HepG2 (cell line): ENCODE results near the gene JUND. TPM values are rescaled to one million over a fixed set of nuclear protein-coding genes. Genes with fewer than 3 reads are reported as not detected.

Source experiments
- CHD2 ChIP-seq: IDR thresholded peaks from 2 replicates; pipeline ENCODE4 v1.6.1; 2011; ENCODE audit warnings: low read depth, low read length, improper control_type of control experiment
- FOXM1 ChIP-seq: sonication (generic); formaldehyde crosslinking; IDR thresholded peaks from 2 replicates; pipeline ENCODE4 v1.5.0; 2020; ENCODE audit warnings: missing genetic modification reagents
- GFI1 ChIP-seq: sonication (generic); formaldehyde crosslinking; IDR thresholded peaks from 2 replicates; pipeline ENCODE4 v1.5.0; 2020; ENCODE audit warnings: missing genetic modification reagents, mild to moderate bottlenecking, borderline replicate concordance
- HNRNPK ChIP-seq: fragments of 200-400 bp; formaldehyde crosslinking; IDR thresholded peaks from 2 replicates; pipeline ENCODE4 v1.6.1; 2018; ENCODE audit warnings: low read length, low read depth, moderate library complexity, mild to moderate bottlenecking; ENCODE audit not compliant: poor library complexity, severe bottlenecking
- MAFK ChIP-seq, 2 experiments: IDR thresholded peaks in 1 of 2; conservative IDR thresholded peaks in 1 of 2; 2 replicates each; pipeline ENCODE4 v1.6.1; 2011; ENCODE audit warnings: improper control_type of control experiment in 2 of 2, low read length in 2 of 2
- MEF2D ChIP-seq: sonication (generic); formaldehyde crosslinking; IDR thresholded peaks from 2 replicates; pipeline ENCODE4 v1.5.1; 2020; ENCODE audit warnings: mild to moderate bottlenecking, missing genetic modification reagents
- NCOR1 ChIP-seq: fragments of 200-600 bp; sonication (generic); IDR thresholded peaks from 2 replicates; pipeline ENCODE4 v1.7.0; 2017; ENCODE audit warnings: antibody characterized with exemption, low read length, borderline replicate concordance
- PHF20 ChIP-seq: sonication (generic); formaldehyde crosslinking; IDR thresholded peaks from 2 replicates; pipeline ENCODE4 v1.5.0; 2020; ENCODE audit warnings: mild to moderate bottlenecking, missing genetic modification reagents
- RELA ChIP-seq: sonication (generic); formaldehyde crosslinking; IDR thresholded peaks from 2 replicates; pipeline ENCODE4 v1.4.0; 2020; ENCODE audit warnings: missing genetic modification reagents
- RFX5 ChIP-seq: IDR thresholded peaks from 2 replicates; pipeline ENCODE4 v1.6.1; 2011; ENCODE audit warnings: low read depth, low read length, improper control_type of control experiment
- SMARCC2 ChIP-seq: fragments of 450-650 bp; IDR thresholded peaks from 2 replicates; pipeline ENCODE4 v1.6.1; 2017; ENCODE audit warnings: antibody characterized with exemption, mild to moderate bottlenecking
- ZNF234 ChIP-seq: sonication (generic); formaldehyde crosslinking; conservative IDR thresholded peaks from 2 replicates; pipeline ENCODE4 v1.5.1; 2020; ENCODE audit warnings: mild to moderate bottlenecking, missing genetic modification reagents
- polyA plus RNA-seq, 8 experiments: library from polyadenylated mRNA; depleted of rRNA in 3 of 8; stranded (reverse) in 7 of 8; unstranded in 1 of 8; fragments of >200 nt; fragmentation: Illumina TruSeq in 4 of 8; extraction: Trizol in 4 of 8; gene quantifications; 2 replicates each; pipeline versions ENCODE4 v1.2.1 to v1.2.3, GENCODE V29; 2011 to 2016; ENCODE audit warnings: low read depth in 4 of 8, missing spikeins in 1 of 8, mixed read lengths in 1 of 8; ENCODE audit not compliant: insufficient read depth in 1 of 8
- total RNA-seq, 5 experiments: library from RNA; depleted of rRNA; stranded (reverse); fragments of >200 nt; fragmentation: Illumina TruSeq; extraction: Trizol; gene quantifications; 2 replicates each; pipeline ENCODE4 v1.2.3, GENCODE V29; 2016; ENCODE audit warnings: low read depth in 1 of 5
- TF ChIP-seq, protein P1 (sequence below): sonication (generic); formaldehyde crosslinking; IDR thresholded peaks from 2 replicates; pipeline ENCODE4 v1.9.0; 2022; ENCODE audit warnings: missing genetic modification reagents, mild to moderate bottlenecking, borderline replicate concordance
- TF ChIP-seq, protein P2 (sequence below): sonication (generic); formaldehyde crosslinking; IDR thresholded peaks from 2 replicates; pipeline ENCODE4 v1.4.0; 2020; ENCODE audit warnings: mild to moderate bottlenecking, missing genetic modification reagents
- TF ChIP-seq, protein P3 (sequence below): sonication (generic); formaldehyde crosslinking; IDR thresholded peaks from 2 replicates; pipeline ENCODE4 v1.4.0; 2020; ENCODE audit warnings: low read depth, missing genetic modification reagents
- TF ChIP-seq, protein P4 (sequence below): sonication (generic); formaldehyde crosslinking; IDR thresholded peaks from 2 replicates; pipeline ENCODE4 v1.5.0; 2020; ENCODE audit warnings: mild to moderate bottlenecking, missing genetic modification reagents, borderline replicate concordance
- TF ChIP-seq, protein P5 (sequence below): sonication (generic); formaldehyde crosslinking; conservative IDR thresholded peaks from 2 replicates; pipeline ENCODE4 v1.8.1; 2023; ENCODE audit warnings: missing genetic modification reagents

The JUND gene
- total and polyA plus RNA-seq, 2 of the 13 experiments (the other 11 are each of a cell fraction or from before 2014, with no cell fraction given): 41.2 to 59.8 TPM

DNA sequence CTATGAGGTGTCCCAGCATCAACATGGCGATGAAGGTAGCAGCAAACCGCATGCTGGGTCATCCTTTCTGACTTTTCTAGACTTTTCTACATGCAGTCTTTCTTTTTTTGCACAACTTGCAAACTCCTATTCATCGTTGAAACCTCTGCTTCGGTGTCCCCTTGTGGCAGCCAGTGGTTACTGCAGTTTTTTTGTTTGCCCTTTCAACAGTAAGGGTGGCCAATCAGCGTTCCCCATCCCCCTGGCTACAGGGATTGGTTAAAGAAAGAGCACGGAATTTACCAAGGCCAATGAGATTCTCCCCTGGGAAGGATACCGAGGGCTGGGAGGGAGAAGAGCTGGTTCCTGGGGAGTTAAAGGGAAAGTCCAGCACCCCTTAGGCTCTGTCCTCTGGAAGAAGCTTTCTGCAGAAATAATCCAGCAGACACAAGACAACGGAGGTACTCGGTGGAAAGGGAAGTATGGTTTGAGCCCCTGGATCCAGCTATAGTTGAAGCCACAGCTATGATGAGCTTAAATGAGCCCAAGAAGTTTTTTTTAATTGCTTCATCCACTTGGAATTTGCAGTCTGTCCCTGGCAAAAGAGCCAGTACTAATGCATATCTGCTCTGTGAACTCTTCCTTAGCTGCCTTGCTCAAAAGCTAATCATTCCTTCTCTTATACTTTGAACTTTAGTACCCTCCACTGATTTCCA, 47.1 kb upstream of the JUND start (continued):
- TF ChIP-seq, protein P1, sequence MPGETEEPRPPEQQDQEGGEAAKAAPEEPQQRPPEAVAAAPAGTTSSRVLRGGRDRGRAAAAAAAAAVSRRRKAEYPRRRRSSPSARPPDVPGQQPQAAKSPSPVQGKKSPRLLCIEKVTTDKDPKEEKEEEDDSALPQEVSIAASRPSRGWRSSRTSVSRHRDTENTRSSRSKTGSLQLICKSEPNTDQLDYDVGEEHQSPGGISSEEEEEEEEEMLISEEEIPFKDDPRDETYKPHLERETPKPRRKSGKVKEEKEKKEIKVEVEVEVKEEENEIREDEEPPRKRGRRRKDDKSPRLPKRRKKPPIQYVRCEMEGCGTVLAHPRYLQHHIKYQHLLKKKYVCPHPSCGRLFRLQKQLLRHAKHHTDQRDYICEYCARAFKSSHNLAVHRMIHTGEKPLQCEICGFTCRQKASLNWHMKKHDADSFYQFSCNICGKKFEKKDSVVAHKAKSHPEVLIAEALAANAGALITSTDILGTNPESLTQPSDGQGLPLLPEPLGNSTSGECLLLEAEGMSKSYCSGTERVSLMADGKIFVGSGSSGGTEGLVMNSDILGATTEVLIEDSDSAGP (CRISPR knock-in tag): peak; percentile 97
- TF ChIP-seq SMARCC2 (no peak), HNRNPK (no peak), GFI1 (CRISPR knock-in tag) (peak; percentile 63; the same call in 1 of the 2 replicates), CHD2 (no peak), RFX5 (peak; percentile 71), NCOR1 (no peak), RELA (CRISPR knock-in tag) (no peak), MEF2D (CRISPR knock-in tag) (peak; percentile 26; the same call in 1 of the 2 replicates), PHF20 (CRISPR knock-in tag) (no peak), FOXM1 (CRISPR knock-in tag) (no peak), ZNF234 (no peak), MAFK (conservative IDR thresholded peaks at IDR 0.05 in 1 of 2, IDR thresholded peaks at IDR 0.05 in 1 of 2; ENCODE audit: low read length in 2 of 2) (peak; percentile 56 to 62)
- TF ChIP-seq, protein P2, sequence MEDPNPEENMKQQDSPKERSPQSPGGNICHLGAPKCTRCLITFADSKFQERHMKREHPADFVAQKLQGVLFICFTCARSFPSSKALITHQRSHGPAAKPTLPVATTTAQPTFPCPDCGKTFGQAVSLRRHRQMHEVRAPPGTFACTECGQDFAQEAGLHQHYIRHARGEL (CRISPR knock-in tag): no peak
- TF ChIP-seq, protein P3, sequence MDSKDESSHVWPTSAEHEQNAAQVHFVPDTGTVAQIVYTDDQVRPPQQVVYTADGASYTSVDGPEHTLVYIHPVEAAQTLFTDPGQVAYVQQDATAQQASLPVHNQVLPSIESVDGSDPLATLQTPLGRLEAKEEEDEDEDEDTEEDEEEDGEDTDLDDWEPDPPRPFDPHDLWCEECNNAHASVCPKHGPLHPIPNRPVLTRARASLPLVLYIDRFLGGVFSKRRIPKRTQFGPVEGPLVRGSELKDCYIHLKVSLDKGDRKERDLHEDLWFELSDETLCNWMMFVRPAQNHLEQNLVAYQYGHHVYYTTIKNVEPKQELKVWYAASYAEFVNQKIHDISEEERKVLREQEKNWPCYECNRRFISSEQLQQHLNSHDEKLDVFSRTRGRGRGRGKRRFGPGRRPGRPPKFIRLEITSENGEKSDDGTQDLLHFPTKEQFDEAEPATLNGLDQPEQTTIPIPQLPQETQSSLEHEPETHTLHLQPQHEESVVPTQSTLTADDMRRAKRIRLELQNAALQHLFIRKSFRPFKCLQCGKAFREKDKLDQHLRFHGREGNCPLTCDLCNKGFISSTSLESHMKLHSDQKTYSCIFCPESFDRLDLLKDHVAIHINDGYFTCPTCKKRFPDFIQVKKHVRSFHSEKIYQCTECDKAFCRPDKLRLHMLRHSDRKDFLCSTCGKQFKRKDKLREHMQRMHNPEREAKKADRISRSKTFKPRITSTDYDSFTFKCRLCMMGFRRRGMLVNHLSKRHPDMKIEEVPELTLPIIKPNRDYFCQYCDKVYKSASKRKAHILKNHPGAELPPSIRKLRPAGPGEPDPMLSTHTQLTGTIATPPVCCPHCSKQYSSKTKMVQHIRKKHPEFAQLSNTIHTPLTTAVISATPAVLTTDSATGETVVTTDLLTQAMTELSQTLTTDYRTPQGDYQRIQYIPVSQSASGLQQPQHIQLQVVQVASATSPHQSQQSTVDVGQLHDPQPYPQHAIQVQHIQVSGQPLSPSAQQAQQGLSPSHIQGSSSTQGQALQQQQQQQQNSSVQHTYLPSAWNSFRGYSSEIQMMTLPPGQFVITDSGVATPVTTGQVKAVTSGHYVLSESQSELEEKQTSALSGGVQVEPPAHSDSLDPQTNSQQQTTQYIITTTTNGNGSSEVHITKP (CRISPR knock-in tag): no peak
- TF ChIP-seq, protein P4, sequence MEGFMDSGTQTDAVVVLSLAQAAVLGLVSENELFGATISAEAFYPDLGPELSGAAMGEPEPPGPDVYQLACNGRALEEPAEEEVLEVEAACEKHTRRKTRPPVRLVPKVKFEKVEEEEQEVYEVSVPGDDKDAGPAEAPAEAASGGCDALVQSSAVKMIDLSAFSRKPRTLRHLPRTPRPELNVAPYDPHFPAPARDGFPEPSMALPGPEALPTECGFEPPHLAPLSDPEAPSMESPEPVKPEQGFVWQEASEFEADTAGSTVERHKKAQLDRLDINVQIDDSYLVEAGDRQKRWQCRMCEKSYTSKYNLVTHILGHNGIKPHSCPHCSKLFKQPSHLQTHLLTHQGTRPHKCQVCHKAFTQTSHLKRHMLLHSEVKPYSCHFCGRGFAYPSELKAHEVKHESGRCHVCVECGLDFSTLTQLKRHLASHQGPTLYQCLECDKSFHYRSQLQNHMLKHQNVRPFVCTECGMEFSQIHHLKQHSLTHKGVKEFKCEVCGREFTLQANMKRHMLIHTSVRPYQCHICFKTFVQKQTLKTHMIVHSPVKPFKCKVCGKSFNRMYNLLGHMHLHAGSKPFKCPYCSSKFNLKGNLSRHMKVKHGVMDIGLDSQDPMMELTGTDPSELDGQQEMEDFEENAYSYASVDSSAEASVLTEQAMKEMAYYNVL (CRISPR knock-in tag): peak; percentile 39; the same call in 1 of the 2 replicates
- TF ChIP-seq, protein P5, sequence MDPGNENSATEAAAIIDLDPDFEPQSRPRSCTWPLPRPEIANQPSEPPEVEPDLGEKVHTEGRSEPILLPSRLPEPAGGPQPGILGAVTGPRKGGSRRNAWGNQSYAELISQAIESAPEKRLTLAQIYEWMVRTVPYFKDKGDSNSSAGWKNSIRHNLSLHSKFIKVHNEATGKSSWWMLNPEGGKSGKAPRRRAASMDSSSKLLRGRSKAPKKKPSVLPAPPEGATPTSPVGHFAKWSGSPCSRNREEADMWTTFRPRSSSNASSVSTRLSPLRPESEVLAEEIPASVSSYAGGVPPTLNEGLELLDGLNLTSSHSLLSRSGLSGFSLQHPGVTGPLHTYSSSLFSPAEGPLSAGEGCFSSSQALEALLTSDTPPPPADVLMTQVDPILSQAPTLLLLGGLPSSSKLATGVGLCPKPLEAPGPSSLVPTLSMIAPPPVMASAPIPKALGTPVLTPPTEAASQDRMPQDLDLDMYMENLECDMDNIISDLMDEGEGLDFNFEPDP (CRISPR knock-in tag): no peak
